GM23338 (cell line): ENCODE results near the gene PEPD. TPM values are rescaled to one million over a fixed set of nuclear protein-coding genes. Genes with fewer than 3 reads are reported as not detected.

Source experiments
- ATAC-seq: fragments of 200-7000 bp; cut with Tn5 transposase; 3 replicates; pipeline ENCODE4 v1.9.1; 2020
- DNase-seq: peaks from one replicate; pipeline ENCODE4 v3.0.0-alpha.2; 2015; ENCODE audit warnings: low spot score
- H2AFZ ChIP-seq: fragments of 200-600 bp; sonication (generic); 2 replicates; pipeline ENCODE4 v1.8.0; 2016; ENCODE audit warnings: antibody characterized with exemption, mild to moderate bottlenecking, moderate library complexity
- H3F3A ChIP-seq: fragments of 200-600 bp; sonication (generic); replicated peaks from 2 replicates; pipeline ENCODE4 v1.8.0; 2017; ENCODE audit warnings: antibody characterized with exemption, mixed run types, low read depth
- H3K27ac ChIP-seq: fragments of 200-600 bp; sonication (generic); 2 replicates; pipeline ENCODE4 v1.6.1; 2016; ENCODE audit warnings: low read depth
- H3K27me3 ChIP-seq: fragments of 200-600 bp; sonication (generic); 2 replicates; pipeline ENCODE4 v1.8.0; 2016; ENCODE audit warnings: mild to moderate bottlenecking, mixed run types, moderate library complexity; ENCODE audit not compliant: insufficient read depth
- H3K36me3 ChIP-seq: fragments of 200-600 bp; sonication (generic); 2 replicates; pipeline ENCODE4 v1.8.0; 2016; ENCODE audit warnings: mild to moderate bottlenecking; ENCODE audit not compliant: insufficient read depth
- H3K4me1 ChIP-seq: fragments of 200-600 bp; sonication (generic); 2 replicates; pipeline ENCODE4 v1.8.0; 2016; ENCODE audit warnings: mild to moderate bottlenecking, moderate library complexity; ENCODE audit not compliant: insufficient read depth
- H3K4me2 ChIP-seq: fragments of 200-600 bp; sonication (generic); 2 replicates; pipeline ENCODE4 v1.7.1; 2017; ENCODE audit warnings: mixed run types
- H3K4me3 ChIP-seq: fragments of 200-600 bp; sonication (generic); 2 replicates; pipeline ENCODE4 v1.6.1; 2016; ENCODE audit warnings: mixed run types
- H3K79me2 ChIP-seq: fragments of 200-600 bp; sonication (generic); replicated peaks from 2 replicates; pipeline ENCODE4 v1.8.0; 2017; ENCODE audit warnings: mild to moderate bottlenecking; ENCODE audit not compliant: insufficient read depth
- H3K9me2 ChIP-seq: fragments of 200-600 bp; sonication (generic); 2 replicates; pipeline ENCODE4 v1.8.0; 2017; ENCODE audit not compliant: insufficient read depth
- H4K20me1 ChIP-seq: fragments of 200-600 bp; sonication (generic); replicated peaks from 2 replicates; pipeline ENCODE4 v1.8.0; 2017; ENCODE audit warnings: mild to moderate bottlenecking; ENCODE audit not compliant: insufficient read depth
- H3K27ac Mint-ChIP-seq: 2 replicates; pipeline ENCODE4 v1.8.0; 2020; ENCODE audit warnings: inconsistent platforms, mild to moderate bottlenecking, moderate library complexity, mixed read lengths
- H3K27me3 Mint-ChIP-seq: 3 replicates; pipeline ENCODE4 v1.8.0; 2022; ENCODE audit warnings: low read depth, mild to moderate bottlenecking, moderate library complexity, mixed read lengths, inconsistent platforms; ENCODE audit not compliant: insufficient read depth, poor library complexity
- H3K36me3 Mint-ChIP-seq: 3 replicates; pipeline ENCODE4 v1.8.0; 2021; ENCODE audit warnings: low read depth, mild to moderate bottlenecking, inconsistent platforms, moderate library complexity, mixed read lengths
- H3K4me1 Mint-ChIP-seq: 3 replicates; pipeline ENCODE4 v1.8.0; 2020; ENCODE audit warnings: mild to moderate bottlenecking, inconsistent platforms, mixed read lengths
- H3K4me3 Mint-ChIP-seq: 3 replicates; pipeline ENCODE4 v1.8.0; 2021; ENCODE audit warnings: moderate library complexity, mild to moderate bottlenecking, inconsistent platforms, mixed read lengths
- H3K9me3 Mint-ChIP-seq: 3 replicates; pipeline ENCODE4 v1.8.0; 2020; ENCODE audit warnings: moderate library complexity, mild to moderate bottlenecking, inconsistent platforms, mixed read lengths
- CTCF ChIP-seq, 2 experiments: fragments of 200-600 bp in 1 of 2; sonication (generic) in 1 of 2; conservative IDR thresholded peaks; 2 replicates each; pipeline versions ENCODE4 v1.5.1 to v1.6.1; 2016 to 2017; ENCODE audit warnings: antibody characterized with exemption in 2 of 2, low read depth in 2 of 2, mild to moderate bottlenecking in 2 of 2, moderate library complexity in 1 of 2
- ETS1 ChIP-seq: IDR thresholded peaks from 2 replicates; pipeline ENCODE4 v1.6.1; 2016; ENCODE audit warnings: antibody characterized with exemption
- EZH2 ChIP-seq: fragments of 200-600 bp; sonication (generic); IDR thresholded peaks from one replicate; pipeline ENCODE4 v1.8.0; 2017; ENCODE audit warnings: antibody characterized with exemption, mild to moderate bottlenecking, low read depth; ENCODE audit not compliant: unreplicated experiment
- EZH2phosphoT487 ChIP-seq: fragments of 200-600 bp; sonication (generic); IDR thresholded peaks from one replicate; pipeline ENCODE4 v1.8.1; 2018; ENCODE audit warnings: antibody characterized with exemption; ENCODE audit not compliant: unreplicated experiment
- JUNB ChIP-seq: IDR thresholded peaks from one replicate; pipeline ENCODE4 v1.6.1; 2016; ENCODE audit warnings: antibody characterized with exemption; ENCODE audit not compliant: unreplicated experiment
- NANOG ChIP-seq: IDR thresholded peaks from 2 replicates; pipeline ENCODE4 v1.6.1; 2016; ENCODE audit warnings: antibody characterized with exemption, borderline replicate concordance
- POLR2AphosphoS5 ChIP-seq: IDR thresholded peaks from 2 replicates; pipeline ENCODE4 v1.6.1; 2016; ENCODE audit warnings: antibody characterized with exemption, low read depth
- REST ChIP-seq: IDR thresholded peaks from one replicate; pipeline ENCODE4 v1.6.1; 2018; ENCODE audit warnings: antibody characterized with exemption; ENCODE audit not compliant: unreplicated experiment
- ZNF114 ChIP-seq: fragments of 250-450 bp; sonication (Bioruptor Pico); IDR thresholded peaks from 2 replicates; pipeline ENCODE4 v1.5.0; 2020; ENCODE audit warnings: mild to moderate bottlenecking, moderate library complexity
- ZNF462 ChIP-seq: fragments of 250-450 bp; sonication (Bioruptor Pico); IDR thresholded peaks from 2 replicates; pipeline ENCODE4 v1.5.0; 2020; ENCODE audit warnings: mild to moderate bottlenecking, moderate library complexity
- polyA plus RNA-seq: library from polyadenylated mRNA; unstranded; fragments of >200 nt; fragmentation: Nextera tagmentation; extraction: Ambion mirVana; gene quantifications from 2 replicates; pipeline ENCODE4 v1.2.1, GENCODE V29; 2016
- total RNA-seq: library from RNA; depleted of rRNA; stranded (reverse); fragments of >200 nt; shearing (Covaris generic); gene quantifications from 2 replicates; pipeline ENCODE4 v1.2.3, GENCODE V29; 2014

PEPD gene
- total and polyA plus RNA-seq, 2 experiments from 2014 or later: 81.7 to 89.2 TPM

GRCh38 chr19:33418461-33418860 is 103.1 kb downstream of the PEPD start:
- H3K36me3 Mint-ChIP-seq: no peaks in the 10 kb centered on the region
- no peak for ATAC-seq

More at GRCh38 chr19:33418461-33418860, 103.1 kb downstream of the PEPD start:
- H3K4me2 ChIP-seq: no peak overlapping the region
- H3K36me3 ChIP-seq: no peaks in the 10 kb centered on the region
- no peaks in the 10 kb centered on the region for H3F3A ChIP-seq
- H3K4me1 Mint-ChIP-seq: peaks cover 16% of the 10 kb centered on the region
- H3K9me3 Mint-ChIP-seq: no peaks in the 10 kb centered on the region
- H3K4me3 Mint-ChIP-seq: no peak overlapping the region
- 0 out of 2 replicates have a peak, but pooled peaks cover 8% of the 10 kb centered on the region for H3K9me2 ChIP-seq
- H3K4me3 ChIP-seq: no peak overlapping the region
- H3K27ac Mint-ChIP-seq: no peak overlapping the region
- no peaks in the 10 kb centered on the region; the same call in 1 of the 2 replicates for H4K20me1 ChIP-seq
- H3K27ac ChIP-seq: no peak overlapping the region
- no peak for DNase-seq
- H3K27me3 ChIP-seq: no peaks in the 10 kb centered on the region
- no peak for TF ChIP-seq JUNB
- TF ChIP-seq POLR2AphosphoS5: no peak
- no peak for TF ChIP-seq ETS1
- TF ChIP-seq EZH2: no peak
- no peak for TF ChIP-seq ZNF114 (CRISPR knock-in tag)
- no peak for TF ChIP-seq NANOG
- TF ChIP-seq ZNF462: no peak
- no peak for TF ChIP-seq EZH2phosphoT487
- no peak for TF ChIP-seq CTCF (conservative IDR thresholded peaks at IDR 0.05; ENCODE audit: low read depth in 2 of 2)
- TF ChIP-seq REST: no peak
- no peak overlapping the region for H2AFZ ChIP-seq
- H3K27me3 Mint-ChIP-seq: peaks cover 6% of the 10 kb centered on the region
- no peaks in the 10 kb centered on the region for H3K79me2 ChIP-seq
- no peaks in the 10 kb centered on the region; the same call in 1 of the 2 replicates for H3K4me1 ChIP-seq
